HG03457 (cell line): ENCODE results near the gene TCEAL8.

ENCODE experiments used
- ATAC-seq: cut with Tn5 transposase; IDR thresholded peaks from one replicate; pipeline ENCODE4 v1.9.1; 2021; ENCODE audit warnings: moderate number of reproducible peaks; ENCODE audit not compliant: unreplicated experiment

The TCEAL8 gene

DNA sequence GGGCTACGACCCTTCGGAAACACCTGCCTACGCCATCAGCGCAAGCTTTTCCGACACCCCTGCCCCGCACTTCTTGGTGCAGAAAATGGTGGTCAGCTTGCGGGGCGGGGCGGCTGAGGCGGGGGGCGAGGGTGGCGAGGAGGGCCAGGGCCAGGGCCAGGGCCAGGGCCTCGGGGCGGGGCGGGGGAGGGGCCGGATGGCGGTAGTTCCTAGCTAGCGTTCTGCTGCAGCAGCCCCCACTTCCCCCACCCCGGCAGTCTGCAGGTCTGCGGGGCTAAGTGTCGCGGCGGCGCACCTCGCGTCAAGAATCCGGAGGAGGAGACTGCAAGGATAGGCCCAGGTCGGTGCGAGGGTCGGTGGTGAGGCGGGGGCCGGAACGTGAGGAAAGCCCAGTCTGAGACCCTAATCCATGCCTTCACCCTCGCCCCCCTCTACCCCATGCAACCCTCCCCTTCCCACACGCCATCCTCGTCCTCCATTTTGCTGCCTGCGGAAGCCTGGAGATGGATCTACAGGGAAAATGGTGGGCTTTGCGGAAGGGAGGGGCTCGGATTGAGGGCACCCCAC, 39.4 kb downstream of the TCEAL8 start:
- peak; percentile 18 for ATAC-seq

DNA sequence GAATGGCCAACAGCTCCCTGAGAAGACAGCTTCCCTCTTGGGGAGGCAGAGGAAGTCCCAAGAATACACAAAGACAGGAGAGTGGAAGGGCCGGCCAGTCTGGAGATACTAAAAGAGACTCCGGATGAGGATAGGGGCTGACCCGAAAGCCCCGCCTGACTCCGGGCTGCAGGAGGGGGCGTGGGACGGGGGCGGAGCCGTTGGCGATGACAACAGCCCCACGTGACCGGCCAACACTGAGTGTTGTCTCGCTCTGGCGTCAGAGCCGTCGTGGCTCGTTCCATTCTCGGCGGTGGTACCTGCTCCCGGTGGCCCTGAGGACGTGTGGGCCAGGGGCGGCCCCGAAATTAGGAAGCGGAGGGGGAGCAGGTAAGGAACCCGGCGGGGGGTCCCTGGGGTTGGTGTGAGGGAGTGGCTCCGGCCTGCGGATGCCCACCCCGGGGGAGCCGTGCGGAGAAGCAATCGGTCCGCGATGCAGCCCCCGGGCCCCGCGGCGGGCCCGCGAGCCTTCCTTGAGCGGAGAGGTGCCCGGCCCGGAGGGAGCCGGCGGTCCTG, 40.0 kb downstream of the TCEAL8 start, which contains the start of gene BEX4:
BEX4 (plus strand) TSS at position 239 of the 555 bp plus-strand sequence. CDS start 1,046 bp downstream, outside the sequence.
- ATAC-seq: peak; percentile 96

DNA sequence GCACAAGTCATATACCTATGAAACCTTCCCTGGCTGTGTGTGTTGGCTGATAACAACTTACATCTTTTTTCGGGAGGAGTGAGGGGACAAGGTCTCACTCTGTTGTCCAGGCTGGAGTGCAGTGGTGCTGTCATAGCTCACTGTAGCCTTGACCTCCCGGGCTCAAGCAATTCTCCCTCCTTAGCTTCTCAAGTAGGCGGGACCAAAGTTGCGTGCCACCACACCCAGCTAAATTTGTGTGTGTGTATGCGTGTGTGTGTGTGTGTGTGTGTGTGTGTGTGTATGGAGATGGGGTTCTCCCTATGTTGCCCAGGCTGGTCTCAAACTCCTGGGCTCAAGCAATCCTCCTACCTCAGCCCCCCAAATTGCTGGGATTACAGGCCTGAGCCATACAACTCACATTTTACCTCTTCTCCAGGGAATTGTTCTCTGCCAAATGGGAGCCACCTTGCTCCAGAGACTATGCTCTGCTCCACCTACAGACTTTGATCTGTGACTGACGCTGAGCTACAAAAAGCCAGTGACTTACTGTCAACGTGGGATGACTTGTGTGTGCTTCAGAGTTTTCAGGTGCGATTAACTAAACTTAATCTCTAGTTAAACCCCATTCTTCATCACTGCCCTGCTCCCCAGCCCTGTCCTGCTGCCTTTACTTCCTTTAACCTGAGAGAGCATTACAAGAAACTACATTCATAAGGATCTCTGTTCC, 42.1 kb downstream of the TCEAL8 start:
- ATAC-seq: no peak

DNA sequence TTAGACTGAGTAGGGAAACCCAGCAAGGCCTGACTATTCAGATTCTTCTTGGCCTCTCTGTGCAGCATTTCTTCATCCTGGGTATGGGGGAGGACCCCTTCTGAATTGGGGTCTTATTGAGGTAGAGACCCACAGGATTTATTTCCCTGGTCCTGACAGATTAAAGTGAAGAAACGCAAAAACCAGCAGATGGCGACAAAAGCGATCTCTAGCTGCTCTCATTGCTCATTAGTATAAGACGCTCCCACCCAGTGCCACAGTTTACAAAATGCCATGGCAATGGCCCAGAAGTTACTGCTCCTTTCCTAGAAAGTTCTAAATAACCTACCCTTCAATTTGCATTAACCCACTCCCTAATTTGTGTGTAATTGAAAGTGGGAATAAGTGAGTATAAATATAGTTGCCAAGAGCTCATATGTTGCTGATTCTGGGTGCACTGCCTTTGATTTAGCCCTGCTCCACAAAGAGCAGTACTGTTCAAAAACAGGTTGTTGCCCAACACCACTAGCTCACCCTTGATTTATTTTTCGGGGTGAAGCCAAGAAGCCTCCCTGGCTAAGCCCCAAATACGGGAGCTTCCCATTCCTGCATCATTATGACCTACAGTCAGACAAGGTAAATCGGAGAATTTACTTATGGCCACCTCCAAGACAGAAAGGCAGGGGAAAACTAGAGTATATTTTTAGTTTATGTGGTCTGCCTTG, 43.8 kb downstream of the TCEAL8 start:
- no peak for ATAC-seq

DNA sequence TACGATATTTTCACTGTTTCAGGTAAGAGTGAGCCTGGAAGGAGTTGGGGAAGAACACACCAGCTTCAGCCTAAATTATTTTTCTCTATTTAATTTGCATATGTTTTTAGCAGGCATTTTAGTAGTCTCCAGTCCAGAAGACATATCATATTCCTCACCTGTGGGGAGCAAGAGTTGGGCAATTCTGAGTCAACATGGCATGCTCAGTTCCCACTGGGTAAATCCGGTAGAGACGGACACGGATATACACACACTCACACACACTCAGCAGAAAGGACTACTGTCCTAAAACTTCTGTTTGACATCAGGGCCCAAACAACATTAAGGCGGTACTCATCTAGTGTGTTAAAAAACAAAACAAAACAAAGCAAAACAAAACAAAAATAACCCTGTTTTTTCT, 44.9 kb downstream of the TCEAL8 start:
- no peak for ATAC-seq
